Common myeloid progenitor, CD34-positive (primary cell): ENCODE results near the gene STK17B.
A peak's percentile ranks its signal among the peaks of the same experiment; 100 is the strongest.

Experiments
- CTCF ChIA-PET: fragments of 350-600 bp; sonication (Branson Sonifier 250); formaldehyde crosslinking; loops from one replicate; lab custom pipeline; 2021; ENCODE audit warnings: antibody characterized with exemption; lab: Charles Lee
- POLR2A ChIA-PET: fragments of 350-600 bp; sonication (Branson Sonifier 250); formaldehyde crosslinking; loops from one replicate; lab custom pipeline; 2021; ENCODE audit warnings: antibody characterized with exemption; lab: Charles Lee
- DNase-seq, 3 donors: peaks; one replicate each; pipeline versions ENCODE4 v3.0.0 to v3.0.0-alpha.2; 2013
- H3K27ac ChIP-seq, 2 experiments: 1 replicate in 1 of 2; 2 replicates in 1 of 2; pipeline ENCODE4 v1.7.0; 2013; ENCODE audit warnings: inconsistent platforms in 2 of 2, low read length in 2 of 2, mild to moderate bottlenecking in 2 of 2, low read depth in 1 of 2, moderate library complexity in 1 of 2; ENCODE audit not compliant: severe bottlenecking in 2 of 2, insufficient read depth in 1 of 2, poor library complexity in 1 of 2
- H3K27me3 ChIP-seq, 5 experiments: replicated peaks in 2 of 5; 1 replicate in 3 of 5; 2 replicates in 2 of 5; pipeline versions ENCODE4 v1.6.1 to v1.7.0; 2013; ENCODE audit warnings: low read length in 4 of 5, mild to moderate bottlenecking in 2 of 5, moderate library complexity in 2 of 5, inconsistent platforms in 1 of 5; ENCODE audit not compliant: insufficient read depth in 5 of 5, control insufficient read depth in 4 of 5
- H3K36me3 ChIP-seq, 4 experiments: 1 replicate in 2 of 4; 2 replicates in 2 of 4; pipeline versions ENCODE4 v1.6.1 to v1.7.0; 2013; ENCODE audit warnings: low read length in 3 of 4, control low read depth in 1 of 4, mild to moderate bottlenecking in 1 of 4; ENCODE audit not compliant: control insufficient read depth in 4 of 4, insufficient read depth in 4 of 4
- H3K4me1 ChIP-seq, 4 experiments: 1 replicate in 3 of 4; 2 replicates in 1 of 4; pipeline versions ENCODE4 v1.6.1 to v1.7.1; 2013; ENCODE audit warnings: low read length in 3 of 4, mild to moderate bottlenecking in 3 of 4, control low read depth in 1 of 4, inconsistent platforms in 1 of 4, moderate library complexity in 1 of 4; ENCODE audit not compliant: control insufficient read depth in 4 of 4, insufficient read depth in 4 of 4; ENCODE audit errors: control extremely low read depth in 1 of 4
- H3K4me3 ChIP-seq, 7 experiments: 1 replicate in 4 of 7; 2 replicates in 3 of 7; pipeline versions ENCODE4 v1.5.1 to v1.7.0; 2013; ENCODE audit warnings: mild to moderate bottlenecking in 7 of 7, low read length in 6 of 7, moderate library complexity in 6 of 7, inconsistent platforms in 2 of 7, low read depth in 2 of 7, control low read depth in 1 of 7; ENCODE audit not compliant: insufficient read depth in 4 of 7, control insufficient read depth in 1 of 7; ENCODE audit errors: extremely low read depth in 1 of 7
- H3K9me3 ChIP-seq, 5 experiments: 1 replicate in 4 of 5; 2 replicates in 1 of 5; pipeline versions ENCODE4 v1.6.1 to v1.7.1; 2013; ENCODE audit warnings: low read length in 4 of 5, mild to moderate bottlenecking in 2 of 5, inconsistent platforms in 1 of 5, low read depth in 1 of 5, moderate library complexity in 1 of 5; ENCODE audit not compliant: control insufficient read depth in 4 of 5, insufficient read depth in 2 of 5; ENCODE audit errors: control extremely low read depth in 1 of 5
- WGBS: methylation state at CpG from one replicate; pipeline ENCODE4 v1.1.5; 2013; ENCODE audit not compliant: insufficient coverage; 5-methylcytosine and 5-hydroxymethylcytosine counted together

Gene STK17B

DNA sequence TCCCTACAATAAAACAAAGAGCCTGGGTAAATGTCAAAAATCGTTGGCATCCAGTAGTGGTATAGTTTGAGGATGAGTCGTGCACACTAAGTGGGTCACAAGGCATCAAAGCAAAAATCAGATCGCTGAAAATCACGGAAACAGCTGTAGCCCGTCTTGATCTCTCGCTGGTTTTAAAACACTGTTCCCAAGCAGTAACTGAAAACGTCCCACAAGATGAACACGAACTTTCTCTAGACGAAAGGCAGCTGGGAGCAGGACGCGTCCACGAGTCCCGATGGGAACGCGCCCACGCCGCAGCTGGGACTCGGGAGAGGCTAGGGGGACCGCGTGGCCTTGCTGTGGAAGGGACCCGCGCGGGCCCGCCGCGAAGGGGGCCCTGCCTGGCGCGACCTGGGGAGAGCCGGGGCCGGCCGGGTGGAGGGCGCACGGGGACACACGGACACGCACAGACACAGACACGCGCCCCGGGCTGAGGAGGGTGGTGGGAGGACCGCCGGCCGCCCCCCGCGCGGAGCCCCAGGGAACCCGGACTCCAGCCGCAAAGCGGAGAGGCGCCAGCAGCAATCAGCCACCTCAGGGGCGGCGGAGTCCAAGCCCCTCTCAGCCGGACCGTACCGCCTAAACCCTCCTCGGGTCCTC lies 651 bp downstream of the STK17B start:
- peak in 2 of 3 donors; percentile 43 to 64 for DNase-seq
- WGBS, result under 1% methylated on average over 39 of the region's 54 CpGs
- ChIA-PET CTCF (interaction anchor here (0.7 to 3.1 kb wide), 14 partner anchors 10 to 108 kb away, joined by 3 to 9 read pairs (median 4); partner anchors contain the start of gene DNAH7), POLR2A (interaction anchor here (0.6 to 1.7 kb wide), 4 partner anchors 8 to 71 kb away, joined by 3 to 8 read pairs (median 4); no protein-coding TSS in a partner anchor)
- peak overlapping the region; percentile 76 to 90 for H3K27ac ChIP-seq
- no peaks in the 10 kb centered on the region for H3K27me3 ChIP-seq
- H3K4me1 ChIP-seq, result peaks cover 26 to 61% (median 39%) of the 10 kb centered on the region in 4 experiments
- H3K36me3 ChIP-seq, result no peaks in the 10 kb centered on the region
- peak overlapping the region; percentile 81 to 100 (median 93) for H3K4me3 ChIP-seq
- no peaks in the 10 kb centered on the region for H3K9me3 ChIP-seq

DNA sequence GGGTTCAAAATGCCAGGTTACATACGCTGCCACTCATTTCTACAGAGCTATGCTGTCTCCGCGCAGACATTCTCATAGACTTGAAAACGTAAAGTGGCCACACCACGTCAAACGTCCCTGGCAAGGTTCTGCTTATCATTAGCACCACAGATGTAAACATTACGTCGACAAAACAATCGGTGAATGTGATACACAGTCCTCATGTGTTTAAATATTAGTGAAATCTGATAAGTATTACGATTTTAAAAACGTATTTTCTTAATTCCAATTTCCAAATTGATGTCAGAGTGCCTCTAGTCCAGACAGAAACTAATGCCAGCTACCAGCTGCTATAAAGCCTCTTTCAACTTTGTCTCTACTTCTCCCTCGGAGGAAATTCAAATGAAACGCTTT lies 1.2 kb downstream of the STK17B start:
- Histone ChIP-seq H3K9me3 (no peaks in the 10 kb centered on the region), H3K4me3 (peak overlapping the region; percentile 81 to 100 (median 93)), H3K27me3 (no peaks in the 10 kb centered on the region), H3K36me3 (no peaks in the 10 kb centered on the region), H3K27ac (peak overlapping the region; percentile 76 to 90), H3K4me1 (peaks cover 30 to 61% (median 42%) of the 10 kb centered on the region in 4 experiments)
- POLR2A ChIA-PET, result interaction anchor here (0.6 to 1.1 kb wide), 3 partner anchors 10 to 72 kb away, joined by 3 to 4 read pairs (median 3); no protein-coding TSS in a partner anchor
- CTCF ChIA-PET, result interaction anchor here (0.7 to 3.1 kb wide), 10 partner anchors 13 to 108 kb away, joined by 3 to 9 read pairs (median 4); partner anchors contain the start of gene DNAH7
- 0% methylated on average over 4 of the region's 13 CpGs for WGBS
- peak; percentile 70 to 86 (median 78) for DNase-seq

DNA sequence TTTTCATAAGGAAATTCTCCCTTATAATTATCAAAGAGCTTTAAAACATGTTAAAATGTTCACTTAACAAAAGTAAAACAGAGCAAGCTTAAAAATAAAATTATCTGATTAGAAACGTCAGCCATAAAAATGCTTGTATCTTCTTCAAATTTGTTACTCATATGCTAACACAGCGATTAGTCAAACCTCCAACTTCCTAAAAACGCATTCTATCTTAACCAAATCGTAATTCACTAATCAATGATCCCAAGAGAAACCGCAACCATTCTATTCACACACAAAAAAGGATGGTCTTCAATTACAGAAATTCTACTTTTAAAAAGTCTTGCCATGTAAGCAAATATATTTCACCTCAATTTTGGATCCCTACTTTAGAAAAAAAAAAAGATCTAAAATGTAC lies 1.9 kb downstream of the STK17B start:
- no peaks in the 10 kb centered on the region for H3K9me3 ChIP-seq
- H3K4me3 ChIP-seq, result peak overlapping the region in 6 of 7 experiments; percentile 81 to 100 (median 94)
- peaks cover 33 to 61% (median 46%) of the 10 kb centered on the region in 4 experiments for H3K4me1 ChIP-seq
- peak in 1 of 3 donors; percentile 45 for DNase-seq
- ChIA-PET CTCF (interaction anchor here (0.6 to 3.1 kb wide), 10 partner anchors 30 to 109 kb away, joined by 3 to 9 read pairs (median 3); partner anchors contain the start of gene DNAH7), POLR2A (no interaction called here)
- WGBS, result 2% methylated on average over 5 of the region's 5 CpGs
- peak overlapping the region; percentile 29 to 90 for H3K27ac ChIP-seq
- no peaks in the 10 kb centered on the region for H3K36me3 ChIP-seq
- no peaks in the 10 kb centered on the region for H3K27me3 ChIP-seq

DNA sequence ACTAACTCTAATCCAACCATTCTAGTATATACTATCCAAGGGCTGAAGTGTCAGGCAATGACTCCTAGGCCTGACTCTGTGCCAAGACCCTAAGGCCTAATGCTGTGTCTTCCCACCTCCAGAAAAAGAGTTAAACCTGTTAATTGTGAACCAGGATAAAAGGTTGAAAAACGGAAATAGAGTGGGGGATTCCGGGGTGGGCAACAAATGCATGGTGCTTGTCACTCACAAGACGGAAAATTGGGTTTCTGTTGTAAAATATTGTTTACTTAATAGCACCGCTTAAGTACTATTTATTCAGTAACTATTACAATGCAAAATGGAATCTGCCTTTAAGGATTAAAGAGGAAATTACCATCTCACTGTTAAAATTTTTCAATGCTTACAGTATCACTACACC lies 3.2 kb downstream of the STK17B start:
- H3K27me3 ChIP-seq, result no peaks in the 10 kb centered on the region
- H3K27ac ChIP-seq, result peak overlapping the region in 1 of 2 experiments; percentile 90
- ChIA-PET CTCF (interaction anchor here (1.1 to 1.9 kb wide), 6 partner anchors 10 to 72 kb away, joined by 3 to 10 read pairs (median 5); no protein-coding TSS in a partner anchor), POLR2A (interaction anchor here (1.0 kb wide), 1 partner anchor 8 kb away, joined by 4 read pairs; no protein-coding TSS in a partner anchor)
- peak overlapping the region in 6 of 7 experiments; percentile 28 to 100 (median 72) for H3K4me3 ChIP-seq
- WGBS, result 20% methylated on average over 1 of the region's 4 CpGs
- peaks cover 35 to 72% (median 53%) of the 10 kb centered on the region in 4 experiments for H3K4me1 ChIP-seq
- no peaks in the 10 kb centered on the region for H3K9me3 ChIP-seq
- H3K36me3 ChIP-seq, result peaks cover 0 to 3% (median 0%) of the 10 kb centered on the region in 4 experiments
- DNase-seq, result no peak

DNA sequence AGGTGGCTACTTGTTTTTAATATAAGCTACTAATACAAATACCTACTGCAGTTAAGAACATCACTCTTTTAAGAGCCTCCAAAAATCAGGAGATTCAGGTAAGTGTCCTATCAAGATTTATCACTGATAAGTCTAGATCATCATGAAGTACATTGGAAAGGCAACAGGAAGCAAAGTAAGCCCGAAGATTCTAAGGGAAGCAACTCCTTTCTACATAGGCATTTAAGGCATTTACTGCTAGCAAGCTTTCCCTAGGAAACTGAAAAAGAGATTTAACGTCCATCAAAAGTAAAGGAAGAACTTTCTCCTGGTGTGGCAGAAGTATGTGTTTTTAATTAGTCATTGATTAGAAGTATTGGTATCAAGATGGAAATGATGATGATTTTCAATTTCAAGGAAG lies 3.7 kb downstream of the STK17B start:
- CTCF ChIA-PET, result interaction anchor here (0.8 to 2.3 kb wide), 11 partner anchors 10 to 109 kb away, joined by 3 to 10 read pairs (median 4); no protein-coding TSS in a partner anchor
- Histone ChIP-seq H3K27ac (peak overlapping the region in 1 of 2 experiments; percentile 90), H3K36me3 (peaks cover 0 to 7% (median 2%) of the 10 kb centered on the region in 4 experiments), H3K9me3 (no peaks in the 10 kb centered on the region), H3K4me1 (peaks cover 40 to 73% (median 57%) of the 10 kb centered on the region in 4 experiments), H3K27me3 (no peaks in the 10 kb centered on the region), H3K4me3 (peak overlapping the region in 5 of 7 experiments; percentile 8 to 100 (median 81))
- POLR2A ChIA-PET, result interaction anchor here (1.0 to 1.4 kb wide), 2 partner anchors 8 to 109 kb away, joined by 3 to 4 read pairs; no protein-coding TSS in a partner anchor
- no CpG with 5 or more reads among the region's 2 CpGs for WGBS
- no peak for DNase-seq

GRCh38 chr2:196166876-196167275 lies 4.5 kb downstream of the STK17B start:
- peaks cover 39 to 74% (median 57%) of the 10 kb centered on the region in 4 experiments for H3K4me1 ChIP-seq
- peaks cover 2 to 11% (median 7%) of the 10 kb centered on the region in 4 experiments for H3K36me3 ChIP-seq
- H3K27ac ChIP-seq, result peak overlapping the region in 1 of 2 experiments; percentile 62
- ChIA-PET CTCF (interaction anchor here (0.8 to 2.3 kb wide), 14 partner anchors 9 to 110 kb away, joined by 3 to 10 read pairs (median 4); no protein-coding TSS in a partner anchor), POLR2A (interaction anchor here (1.0 to 1.4 kb wide), 2 partner anchors 9 to 110 kb away, joined by 3 to 4 read pairs; no protein-coding TSS in a partner anchor)
- no peaks in the 10 kb centered on the region for H3K27me3 ChIP-seq
- H3K4me3 ChIP-seq, result peak overlapping the region in 5 of 7 experiments; percentile 29 to 100 (median 81)
- WGBS, result 0% methylated on average over 1 of the region's 1 CpG
- peak in 2 of 3 donors; percentile 72 to 86 for DNase-seq
- no peaks in the 10 kb centered on the region for H3K9me3 ChIP-seq
